Effector memory CD8-positive, alpha-beta T cell (primary cell): ENCODE measurements around the gene BORCS5.

Source experiments
- ATAC-seq: fragments of 150-1000 bp; cut with Tn5 transposase; replicated peaks from 2 replicates; pipeline ENCODE4 v1.10.0; 2021; ENCODE audit warnings: mild to moderate bottlenecking, moderate library complexity
- DNase-seq, 3 experiments: peaks; one replicate each; pipeline ENCODE4 v3.0.0; 2021
- H3K27ac Mint-ChIP-seq, 2 donors: one replicate each; pipeline ENCODE4 v1.8.0; 2022; ENCODE audit warnings: mild to moderate bottlenecking in 2 of 2, mixed read lengths in 2 of 2, moderate library complexity in 2 of 2
- H3K27me3 Mint-ChIP-seq, 2 donors: one replicate each; pipeline ENCODE4 v1.8.0; 2022; ENCODE audit warnings: mixed read lengths in 2 of 2
- H3K36me3 Mint-ChIP-seq: one replicate; pipeline ENCODE4 v1.8.0; 2022; ENCODE audit warnings: mild to moderate bottlenecking, moderate library complexity, mixed read lengths; ENCODE audit not compliant: insufficient read depth
- H3K4me1 Mint-ChIP-seq, 2 donors: one replicate each; pipeline ENCODE4 v1.8.0; 2022; ENCODE audit warnings: low read depth in 2 of 2, mixed read lengths in 2 of 2
- H3K4me3 Mint-ChIP-seq, 2 donors: one replicate each; pipeline ENCODE4 v1.8.0; 2022; ENCODE audit warnings: mild to moderate bottlenecking in 2 of 2, mixed read lengths in 2 of 2, moderate library complexity in 2 of 2
- H3K9me3 Mint-ChIP-seq, 2 donors: one replicate each; pipeline ENCODE4 v1.8.0; 2022; ENCODE audit warnings: mixed read lengths in 2 of 2

The BORCS5 gene

DNA sequence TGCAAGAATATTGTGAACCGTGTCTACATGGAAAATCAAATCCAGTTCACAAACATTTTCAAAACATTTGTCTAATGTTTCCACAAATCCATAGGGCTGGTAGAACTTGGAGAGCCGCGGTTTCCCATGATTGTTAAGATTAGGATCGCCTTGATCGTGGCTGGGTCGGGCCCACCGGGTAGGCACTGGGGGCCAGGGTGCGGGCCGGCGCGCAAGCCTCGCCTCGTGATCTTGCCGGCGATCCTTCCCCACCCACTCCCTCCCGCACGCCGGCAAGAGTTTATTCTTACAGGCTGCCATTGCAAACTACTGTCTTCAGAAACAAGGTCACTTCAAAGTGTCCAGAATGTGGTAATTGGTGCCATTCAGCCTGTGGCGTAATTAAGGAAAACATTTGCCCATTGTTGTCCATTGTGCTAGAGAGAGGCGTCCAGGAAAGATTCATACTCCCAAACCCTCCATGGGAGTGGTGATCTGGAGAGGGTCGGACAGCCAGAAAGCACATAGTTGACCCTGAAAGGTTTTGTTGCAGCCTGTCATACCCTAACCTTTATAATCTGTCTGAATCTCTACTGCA is 95.5 kb downstream of the BORCS5 start:
- ATAC-seq (no peak), DNase-seq (no peak)
- peaks cover 8% of the 10 kb centered on the region for H3K36me3 Mint-ChIP-seq
- H3K27ac Mint-ChIP-seq = no peak overlapping the region
- peaks cover 6 to 12% of the 10 kb centered on the region in 2 donors for H3K4me1 Mint-ChIP-seq
- no peak overlapping the region for H3K4me3 Mint-ChIP-seq
- H3K9me3 Mint-ChIP-seq = no peaks in the 10 kb centered on the region
- no peaks in the 10 kb centered on the region for H3K27me3 Mint-ChIP-seq

GRCh38 chr12:12453635-12454034 is 96.8 kb downstream of the BORCS5 start:
- Mint-ChIP-seq H3K36me3 (peaks cover 8% of the 10 kb centered on the region), H3K27me3 (no peaks in the 10 kb centered on the region), H3K9me3 (no peaks in the 10 kb centered on the region), H3K27ac (no peak overlapping the region), H3K4me1 (peaks cover 10 to 14% of the 10 kb centered on the region in 2 donors), H3K4me3 (no peak overlapping the region)
- no peak for ATAC-seq
- DNase-seq = no peak

DNA sequence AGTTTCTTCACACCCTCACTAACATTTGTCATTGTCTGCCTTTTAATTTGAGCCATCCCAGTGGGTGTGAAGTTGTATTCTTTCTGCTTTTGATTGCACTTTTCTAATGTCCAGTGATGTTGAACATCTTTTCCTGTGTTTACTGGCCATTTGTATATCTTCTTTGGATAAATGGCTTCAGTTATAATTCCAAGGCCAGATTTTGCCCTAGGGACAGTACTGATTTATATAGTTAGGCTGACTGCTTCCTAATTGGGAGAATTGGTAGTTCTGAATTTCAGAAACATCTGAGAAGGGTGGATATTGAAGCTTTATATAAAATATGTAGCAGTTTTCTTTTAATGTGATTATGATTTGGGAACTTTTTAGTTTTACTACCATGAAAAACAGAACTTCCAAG is 97.4 kb downstream of the BORCS5 start:
- Mint-ChIP-seq H3K9me3 (no peaks in the 10 kb centered on the region), H3K4me1 (peaks cover 10 to 13% of the 10 kb centered on the region in 2 donors), H3K27me3 (no peaks in the 10 kb centered on the region), H3K27ac (peak overlapping the region in 1 of 2 donors; percentile 54), H3K4me3 (no peak overlapping the region), H3K36me3 (peaks cover 8% of the 10 kb centered on the region)
- no peak for ATAC-seq
- no peak for DNase-seq

- ATAC-seq (peak; percentile 81), DNase-seq (no peak)
- no peaks in the 10 kb centered on the region for H3K9me3 Mint-ChIP-seq
- peak overlapping the region in 1 of 2 donors; percentile 56 for H3K4me3 Mint-ChIP-seq
- H3K4me1 Mint-ChIP-seq = peaks cover 13 to 19% of the 10 kb centered on the region in 2 donors
- H3K27ac Mint-ChIP-seq = peak overlapping the region; percentile 77 to 81
- H3K27me3 Mint-ChIP-seq = no peaks in the 10 kb centered on the region
- H3K36me3 Mint-ChIP-seq = peaks cover 8% of the 10 kb centered on the region
These were observed 99.8 kb downstream of the BORCS5 start for GRCh38 chr12:12456637-12457036.

DNA sequence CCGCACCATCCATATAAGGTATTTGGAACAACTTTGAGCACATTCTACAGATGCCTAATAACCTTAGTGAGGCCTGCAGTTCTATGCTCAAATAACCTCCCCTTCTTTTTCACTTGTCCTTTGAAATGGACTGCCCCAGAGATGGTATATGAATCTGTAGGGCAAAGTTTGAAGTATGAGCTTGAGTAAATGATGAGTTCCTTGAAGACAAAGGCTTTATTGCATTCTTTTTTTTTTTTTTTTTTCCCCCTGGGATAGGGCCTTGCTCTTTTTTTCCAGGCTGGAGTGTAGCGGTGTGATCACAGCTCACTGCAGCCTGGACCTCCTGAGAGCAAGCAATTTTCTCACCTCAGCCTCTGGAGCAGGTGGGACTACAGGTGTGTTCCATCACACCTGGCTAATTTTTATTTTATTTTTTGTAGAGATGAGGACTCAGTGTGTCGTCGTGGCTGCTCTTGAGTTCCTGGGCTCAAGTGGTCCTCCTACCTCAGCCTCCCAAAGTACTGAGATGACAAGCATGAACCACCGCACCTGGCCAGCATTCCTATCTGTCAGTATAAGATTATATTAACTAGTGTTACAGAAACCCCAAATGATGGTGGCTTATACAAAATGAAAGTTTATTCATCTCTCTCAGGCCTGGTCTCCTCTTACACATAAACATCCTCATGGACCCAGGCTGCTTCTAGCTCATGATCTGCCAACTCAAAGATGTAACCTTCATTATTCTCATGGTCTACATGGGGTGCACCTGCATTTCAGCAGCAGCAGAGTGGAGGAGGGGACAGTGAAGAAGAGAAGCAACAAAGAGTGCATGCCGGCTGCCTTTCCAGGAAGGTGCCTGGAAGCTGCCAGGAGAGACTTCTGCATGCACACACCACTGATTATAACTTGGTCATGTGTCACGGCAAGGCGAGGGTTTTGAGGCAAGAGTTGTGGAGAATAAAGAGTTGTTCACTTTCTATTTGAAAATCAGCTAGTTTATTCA is 104.4 kb downstream of the BORCS5 start:
- no peak for ATAC-seq
- peaks cover 22 to 27% of the 10 kb centered on the region in 2 donors for H3K4me1 Mint-ChIP-seq

GRCh38 chr12:12461923-12462315 is 105.0 kb downstream of the BORCS5 start:
- ATAC-seq (no peak), DNase-seq (no peak)
- H3K4me1 Mint-ChIP-seq = peaks cover 20 to 30% of the 10 kb centered on the region in 2 donors
- H3K4me3 Mint-ChIP-seq = peak overlapping the region; percentile 47 to 55
- H3K9me3 Mint-ChIP-seq = no peaks in the 10 kb centered on the region
- H3K36me3 Mint-ChIP-seq = peaks cover 12% of the 10 kb centered on the region
- peak overlapping the region; percentile 41 to 89 for H3K27ac Mint-ChIP-seq
- no peaks in the 10 kb centered on the region for H3K27me3 Mint-ChIP-seq

More for the DNA sequence above, 104.4 kb downstream of the BORCS5 start:
- Mint-ChIP-seq H3K27me3 (no peaks in the 10 kb centered on the region), H3K27ac (peak overlapping the region; percentile 41 to 89), H3K4me3 (peak overlapping the region; percentile 47 to 55), H3K9me3 (no peaks in the 10 kb centered on the region), H3K36me3 (peaks cover 6% of the 10 kb centered on the region)
- DNase-seq = no peak

DNA sequence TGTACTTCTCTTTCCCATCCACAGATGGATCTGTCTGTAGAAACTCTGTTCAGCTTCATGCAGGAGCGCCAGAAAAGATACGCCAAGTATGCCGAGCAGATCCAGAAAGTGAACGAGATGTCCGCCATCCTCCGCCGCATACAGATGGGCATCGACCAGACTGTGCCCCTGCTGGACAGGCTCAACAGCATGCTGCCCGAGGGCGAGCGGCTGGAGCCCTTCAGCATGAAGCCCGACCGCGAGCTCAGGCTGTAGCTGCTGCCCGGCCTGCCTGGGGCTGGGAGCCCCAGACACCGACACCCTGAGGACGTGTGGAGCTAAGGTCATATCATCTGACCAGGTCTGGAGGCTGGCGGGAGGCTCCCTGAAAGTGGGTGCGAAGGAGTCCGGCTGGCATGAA is 108.6 kb downstream of the BORCS5 start:
- Mint-ChIP-seq H3K27me3 (no peaks in the 10 kb centered on the region), H3K9me3 (no peaks in the 10 kb centered on the region), H3K4me1 (peaks cover 20 to 43% of the 10 kb centered on the region in 2 donors), H3K4me3 (peak overlapping the region in 1 of 2 donors; percentile 78), H3K27ac (peak overlapping the region; percentile 98 to 99), H3K36me3 (peaks cover 26% of the 10 kb centered on the region)
- ATAC-seq = no peak
- no peak for DNase-seq

DNA sequence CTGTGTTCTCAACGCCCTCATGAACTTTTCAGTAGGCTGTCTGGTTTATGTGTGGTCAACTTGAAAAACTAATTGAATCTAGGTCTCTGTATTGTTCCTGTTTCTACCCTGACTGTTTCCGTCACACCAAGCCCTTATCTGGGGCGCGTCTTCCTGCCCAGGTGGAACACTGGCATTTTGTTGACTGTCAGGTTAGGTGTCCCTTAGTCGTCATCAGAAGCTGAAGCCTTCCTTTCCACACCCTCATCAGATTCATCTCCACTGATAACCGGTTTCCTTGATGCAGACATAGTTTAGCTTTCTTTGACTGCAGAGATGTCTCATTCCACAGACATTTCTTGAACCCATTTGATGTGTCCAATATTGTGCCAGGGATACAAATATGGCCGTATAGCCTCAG is 109.3 kb downstream of the BORCS5 start:
- H3K27me3 Mint-ChIP-seq = no peaks in the 10 kb centered on the region
- H3K36me3 Mint-ChIP-seq = peaks cover 28% of the 10 kb centered on the region
- no peaks in the 10 kb centered on the region for H3K9me3 Mint-ChIP-seq
- DNase-seq = peak in 2 of 3 experiments; percentile 56 to 57
- peak; percentile 80 for ATAC-seq
- H3K4me3 Mint-ChIP-seq = peak overlapping the region; percentile 46 to 78
- peaks cover 20 to 46% of the 10 kb centered on the region in 2 donors for H3K4me1 Mint-ChIP-seq
- H3K27ac Mint-ChIP-seq = peak overlapping the region; percentile 98 to 99

GRCh38 chr12:12467264-12467663 is 110.4 kb downstream of the BORCS5 start:
- Mint-ChIP-seq H3K27ac (peak overlapping the region; percentile 87 to 99), H3K4me3 (peak overlapping the region in 1 of 2 donors; percentile 66), H3K4me1 (peaks cover 10 to 43% of the 10 kb centered on the region in 2 donors), H3K9me3 (no peaks in the 10 kb centered on the region), H3K36me3 (peaks cover 31% of the 10 kb centered on the region), H3K27me3 (no peaks in the 10 kb centered on the region)
- peak in 1 of 3 experiments; percentile 35 for DNase-seq
- ATAC-seq = peak; percentile 39

DNA sequence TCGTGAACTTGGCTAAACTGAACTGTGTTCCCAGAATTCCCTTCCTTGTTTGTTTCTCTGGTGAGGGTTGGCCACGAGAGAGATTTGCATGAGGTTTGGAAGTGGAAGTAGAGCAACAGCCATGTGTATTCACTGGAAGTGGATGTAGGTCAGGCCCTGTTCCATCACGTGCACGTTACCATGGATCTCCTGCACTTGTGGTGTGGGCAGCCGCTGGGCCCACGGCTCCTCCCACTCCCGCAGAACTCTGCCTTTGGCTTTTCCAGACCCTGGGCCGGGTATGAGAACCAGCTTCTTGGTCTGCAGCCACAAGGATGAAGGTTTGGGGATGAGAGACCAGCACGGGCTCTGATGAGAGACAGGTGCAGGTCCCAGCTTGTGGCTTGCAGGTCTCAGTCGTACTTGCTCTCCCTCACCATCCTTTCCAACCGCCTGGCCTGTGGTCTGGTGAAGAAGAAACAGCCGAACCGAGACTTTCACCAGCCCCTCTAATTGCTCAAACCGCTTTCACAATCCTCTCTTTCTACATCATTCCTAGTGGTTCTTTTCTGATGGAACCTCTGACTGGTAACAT is 110.9 kb downstream of the BORCS5 start:
- H3K9me3 Mint-ChIP-seq = no peaks in the 10 kb centered on the region
- ATAC-seq = peak; percentile 76
- H3K27me3 Mint-ChIP-seq = no peaks in the 10 kb centered on the region
- DNase-seq = peak in 2 of 3 experiments; percentile 64 to 66
- peaks cover 31% of the 10 kb centered on the region for H3K36me3 Mint-ChIP-seq
- H3K4me1 Mint-ChIP-seq = peaks cover 9 to 42% of the 10 kb centered on the region in 2 donors
- peak overlapping the region in 1 of 2 donors; percentile 66 for H3K4me3 Mint-ChIP-seq
- peak overlapping the region; percentile 87 to 99 for H3K27ac Mint-ChIP-seq

DNA sequence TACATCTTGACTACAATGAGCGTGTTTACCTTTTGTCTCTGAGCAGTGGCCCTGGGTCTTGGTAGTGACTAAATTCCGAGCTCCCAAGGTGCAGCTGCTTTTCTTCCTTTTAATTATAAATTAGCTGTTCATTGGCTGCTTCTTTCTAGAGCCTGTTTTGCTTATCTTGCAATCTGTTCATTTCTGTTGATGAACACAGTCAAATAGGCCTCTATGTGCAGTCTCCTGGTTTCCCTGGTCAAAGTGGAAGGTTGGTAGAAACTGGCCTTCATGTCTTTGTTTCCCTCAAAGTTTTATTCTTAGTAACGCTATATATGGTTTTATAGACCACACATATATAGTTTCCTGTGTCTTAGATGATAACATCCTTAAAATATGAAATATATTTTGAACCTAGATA is 111.7 kb downstream of the BORCS5 start:
- Mint-ChIP-seq H3K9me3 (no peaks in the 10 kb centered on the region), H3K4me1 (peaks cover 10 to 43% of the 10 kb centered on the region in 2 donors), H3K27ac (peak overlapping the region; percentile 87 to 99), H3K27me3 (no peaks in the 10 kb centered on the region), H3K4me3 (peak overlapping the region in 1 of 2 donors; percentile 66), H3K36me3 (peaks cover 31% of the 10 kb centered on the region)
- ATAC-seq = no peak
- no peak for DNase-seq

- no peak overlapping the region for H3K4me3 Mint-ChIP-seq
- H3K36me3 Mint-ChIP-seq = peaks cover 32% of the 10 kb centered on the region
- H3K27me3 Mint-ChIP-seq = no peaks in the 10 kb centered on the region
- no peak for DNase-seq
- no peak for ATAC-seq
- no peaks in the 10 kb centered on the region for H3K9me3 Mint-ChIP-seq
- peaks cover 14 to 46% of the 10 kb centered on the region in 2 donors for H3K4me1 Mint-ChIP-seq
- H3K27ac Mint-ChIP-seq = peak overlapping the region in 1 of 2 donors; percentile 59
These were observed 112.5 kb downstream of the BORCS5 start for GRCh38 chr12:12469386-12469785.

DNA sequence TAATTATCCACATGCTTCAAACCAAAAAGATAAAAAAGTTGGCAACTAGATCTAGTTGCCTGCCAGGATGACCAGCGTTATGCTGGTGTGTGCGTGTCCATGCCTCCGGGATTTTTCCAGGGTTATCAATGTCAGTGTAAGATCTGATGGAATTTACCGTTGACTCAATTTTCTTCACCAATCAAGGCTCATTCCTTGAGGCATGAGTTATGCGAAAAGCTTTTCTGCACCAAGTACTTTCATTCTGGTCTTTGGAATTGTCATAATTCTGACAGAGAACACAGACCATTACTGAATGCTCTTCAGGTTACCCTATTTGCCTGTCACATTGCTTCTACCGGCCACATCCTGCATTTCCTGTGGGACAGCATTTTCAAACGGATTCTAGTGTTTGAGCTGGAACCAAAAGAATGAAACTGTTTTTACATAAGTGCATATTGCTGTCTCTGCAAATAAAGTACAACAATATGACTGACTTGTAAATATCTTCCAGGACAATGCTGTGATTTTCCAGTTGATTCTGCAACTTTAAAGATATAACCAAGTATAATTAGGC is 114.0 kb downstream of the BORCS5 start:
- H3K4me3 Mint-ChIP-seq = no peak overlapping the region
- H3K27ac Mint-ChIP-seq = peak overlapping the region; percentile 50 to 59
- peaks cover 36% of the 10 kb centered on the region for H3K36me3 Mint-ChIP-seq
- peaks cover 28 to 50% of the 10 kb centered on the region in 2 donors for H3K4me1 Mint-ChIP-seq
- H3K27me3 Mint-ChIP-seq = no peaks in the 10 kb centered on the region
- ATAC-seq (no peak), DNase-seq (no peak)
- no peaks in the 10 kb centered on the region for H3K9me3 Mint-ChIP-seq
